Thyroid gland (tissue), 4 donors: ENCODE measurements around the gene TESMIN.

Source experiments
- CTCF ChIP-seq, 6 experiments: fragments of 200-600 bp in 3 of 6; fragments of 450-650 bp in 3 of 6; sonication (generic) in 3 of 6; IDR thresholded peaks; one replicate each; pipeline ENCODE4 v1.5.1; 2016 to 2019; ENCODE audit warnings: antibody characterized with exemption in 6 of 6, mild to moderate bottlenecking in 2 of 6, inconsistent platforms in 1 of 6, moderate library complexity in 1 of 6
- POLR2A ChIP-seq, 2 donors: fragments of 450-650 bp; IDR thresholded peaks; one replicate each; pipeline ENCODE4 v1.6.1; 2017; ENCODE audit warnings: antibody characterized with exemption in 2 of 2, mild to moderate bottlenecking in 2 of 2, moderate library complexity in 1 of 2

GRCh38 chr11:68677432-68677831 is 73.9 kb downstream of the TESMIN start:
- TF ChIP-seq CTCF (IDR thresholded peaks at IDR 0.05) (no peak), POLR2A (IDR thresholded peaks at IDR 0.05) (no peak)
